GM18873 (cell line): ENCODE results near the gene ACVRL1.

ENCODE experiments used
- ATAC-seq: cut with Tn5 transposase; IDR thresholded peaks from one replicate; pipeline ENCODE4 v1.9.1; 2021; ENCODE audit warnings: mild to moderate bottlenecking, moderate library complexity, moderate number of reproducible peaks; ENCODE audit not compliant: unreplicated experiment, low FRiP score

Gene ACVRL1

DNA sequence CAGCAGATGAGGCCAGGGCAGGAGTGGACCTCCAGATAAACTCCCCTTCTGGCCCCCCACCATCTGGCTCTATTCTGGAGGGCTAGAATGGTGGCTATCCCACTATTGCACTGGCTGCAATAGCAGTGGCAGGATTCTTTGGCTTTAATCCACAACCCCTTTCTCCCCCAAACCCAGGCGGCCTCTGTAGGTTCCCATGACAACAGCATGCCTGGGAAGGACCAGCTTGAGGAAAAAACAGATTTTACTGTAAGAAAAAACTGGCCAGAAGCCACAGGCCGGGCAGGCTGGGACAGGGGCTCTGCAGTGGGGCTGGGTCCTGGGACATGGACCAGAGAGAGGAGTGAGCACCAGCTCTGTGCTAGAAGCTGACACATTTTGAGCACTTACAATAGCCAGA, 30.6 kb downstream of the ACVRL1 start:
- no peak for ATAC-seq

DNA sequence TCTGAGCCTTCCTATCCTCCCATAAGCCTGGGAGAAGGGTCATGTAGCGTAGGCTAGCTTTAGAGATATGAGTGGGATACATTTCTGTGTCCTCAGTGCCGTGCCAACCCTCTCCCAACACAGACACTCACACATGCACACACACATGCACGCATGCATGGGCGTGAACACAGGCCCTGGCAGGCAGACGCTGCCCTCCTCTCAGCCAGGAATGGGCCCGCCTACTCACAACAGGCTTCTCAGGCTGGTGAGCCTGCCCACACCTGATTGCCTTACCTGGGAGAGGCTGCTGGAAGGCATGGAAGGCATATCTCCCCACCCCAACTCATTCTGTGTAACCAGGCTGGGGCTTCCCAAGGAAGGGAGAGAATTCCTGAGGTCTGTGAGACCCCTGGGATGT, 31.4 kb downstream of the ACVRL1 start:
- no peak for ATAC-seq

DNA sequence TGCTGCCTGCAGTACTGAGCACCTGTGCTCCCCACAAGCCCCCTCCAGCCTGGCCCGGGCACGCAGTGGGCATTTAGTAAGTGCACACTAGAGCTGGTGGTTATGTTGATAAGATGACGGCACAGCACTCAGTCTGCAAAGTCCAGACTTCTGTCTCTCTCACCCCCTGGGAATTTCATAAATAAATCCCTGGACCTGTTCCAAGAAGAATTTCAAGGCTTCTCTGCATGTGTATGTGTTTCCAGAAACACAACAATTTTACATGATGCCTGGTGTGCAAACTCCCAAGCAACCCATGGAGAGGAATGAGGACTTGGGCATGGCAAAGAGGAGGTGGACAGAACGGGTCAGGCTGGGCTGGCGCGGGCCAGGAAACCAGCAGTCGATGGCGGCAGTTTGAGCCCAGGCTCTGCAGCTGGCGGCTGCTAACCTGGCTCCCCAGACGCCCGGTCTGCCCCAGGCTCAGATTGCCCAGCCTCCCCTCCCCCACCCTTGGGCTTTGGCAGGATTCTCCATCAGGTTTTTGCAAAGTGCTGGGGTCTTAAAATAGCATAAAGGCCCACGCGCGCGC, 33.8 kb downstream of the ACVRL1 start:
- ATAC-seq: no peak

DNA sequence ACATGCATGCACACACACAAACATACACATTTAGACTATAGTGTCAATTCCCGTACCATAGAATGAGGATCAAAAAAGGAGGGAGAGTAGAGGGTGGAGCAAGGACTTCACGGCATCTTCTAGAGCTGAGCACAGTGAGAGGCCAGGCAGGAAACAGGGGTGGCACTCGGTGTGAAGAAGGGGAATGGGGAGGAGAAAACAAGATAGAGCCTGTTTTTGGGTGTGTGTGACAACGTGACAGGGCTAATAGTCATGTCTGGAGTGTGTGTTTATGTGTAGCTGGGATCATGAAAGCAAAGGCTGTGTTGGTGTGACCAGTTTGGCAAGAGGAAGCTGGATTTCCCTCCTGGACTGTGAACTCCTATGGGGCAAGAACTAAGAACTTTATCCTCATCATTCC, 34.3 kb downstream of the ACVRL1 start:
- ATAC-seq: no peak

DNA sequence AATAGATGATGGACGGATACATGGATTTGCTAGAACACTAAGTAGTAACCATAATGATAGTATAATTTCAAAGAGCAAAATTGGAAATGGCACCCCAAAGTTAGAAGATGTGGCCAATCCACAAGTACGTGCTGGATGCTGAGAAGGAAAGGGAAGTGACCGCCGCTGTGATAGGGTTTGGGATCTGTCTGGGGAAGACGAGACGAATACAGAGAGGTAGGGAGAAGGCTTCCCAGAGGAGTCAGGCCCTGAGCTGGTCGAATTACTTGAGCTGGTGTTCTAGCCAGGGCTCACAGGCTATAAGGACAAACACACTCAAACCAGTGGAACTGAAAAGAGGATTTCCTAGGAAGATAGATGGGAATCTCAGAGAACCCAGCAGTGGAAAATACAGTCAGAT, 34.8 kb downstream of the ACVRL1 start:
- ATAC-seq: no peak

DNA sequence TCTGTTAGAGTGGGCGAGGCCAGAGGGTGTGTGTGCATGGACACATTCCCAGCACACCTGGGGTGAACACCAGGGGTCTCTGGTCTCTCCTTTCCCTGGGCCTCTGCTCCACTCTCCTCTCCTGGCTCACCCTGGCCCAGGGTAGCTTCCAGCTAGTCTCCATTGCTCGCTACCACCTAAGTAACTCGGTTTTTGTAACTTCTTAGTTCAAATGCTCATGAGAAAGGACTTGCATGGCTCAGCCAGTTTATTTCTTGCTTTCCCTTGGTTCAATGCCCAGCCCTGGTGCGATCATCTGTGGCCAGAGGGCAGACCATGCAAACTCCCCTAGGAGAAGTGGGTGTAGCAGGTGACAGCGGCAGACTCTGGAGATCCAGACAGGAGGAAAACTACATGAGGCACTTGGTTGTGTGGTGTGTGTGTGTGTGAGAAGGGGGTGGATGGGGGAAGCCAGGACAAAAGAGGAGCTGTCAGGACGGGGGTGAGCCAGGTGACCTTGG, 35.2 kb downstream of the ACVRL1 start:
- no peak for ATAC-seq

DNA sequence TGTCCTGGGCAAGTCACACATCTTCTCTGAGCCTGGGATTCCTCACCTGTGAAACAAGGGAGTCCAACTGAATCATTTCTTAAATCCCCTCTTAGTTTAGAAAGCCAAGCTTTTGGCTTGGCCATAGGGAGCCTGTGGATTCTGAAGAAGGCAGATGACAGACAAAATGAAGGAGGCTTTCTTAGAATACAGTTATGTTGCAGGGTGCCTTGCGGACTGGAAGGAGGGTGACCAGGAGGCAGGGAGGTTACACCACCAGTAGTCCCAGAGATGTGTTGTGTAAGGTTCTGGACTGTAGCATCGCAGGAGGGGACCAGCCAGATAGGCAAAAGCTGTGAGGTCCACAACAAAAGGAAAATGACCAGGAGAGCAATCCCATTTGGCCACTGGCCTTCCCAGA, 36.0 kb downstream of the ACVRL1 start:
- ATAC-seq: no peak

DNA sequence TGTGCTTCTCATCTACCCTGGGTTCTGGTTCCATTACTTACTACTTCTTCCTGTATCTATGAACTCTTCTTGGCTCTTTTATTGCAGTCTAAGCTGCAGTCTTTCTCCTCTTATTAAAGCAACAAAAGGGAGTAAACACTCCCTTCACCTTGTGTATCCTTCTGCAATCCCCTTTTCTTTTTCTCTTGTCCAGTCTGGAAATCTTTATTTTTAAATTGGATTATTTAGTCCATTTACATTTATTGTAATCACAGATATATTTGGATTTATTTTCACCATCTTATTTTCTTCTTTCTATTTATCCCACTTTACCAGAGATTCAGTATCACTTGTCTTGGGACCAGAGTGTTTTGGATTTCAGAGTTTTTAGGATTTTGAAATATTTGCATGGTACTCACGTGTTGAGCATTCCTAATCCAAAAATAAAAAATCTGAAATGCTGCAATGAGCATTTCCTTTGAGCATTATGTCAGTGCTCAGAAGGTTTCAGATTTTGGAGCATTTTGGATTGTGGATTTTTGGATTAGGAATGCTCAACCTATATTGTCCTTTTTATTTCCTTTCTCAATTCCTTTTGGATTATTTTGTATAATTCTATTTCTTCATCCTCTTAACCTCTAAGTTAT, 37.4 kb downstream of the ACVRL1 start:
- ATAC-seq: no peak

DNA sequence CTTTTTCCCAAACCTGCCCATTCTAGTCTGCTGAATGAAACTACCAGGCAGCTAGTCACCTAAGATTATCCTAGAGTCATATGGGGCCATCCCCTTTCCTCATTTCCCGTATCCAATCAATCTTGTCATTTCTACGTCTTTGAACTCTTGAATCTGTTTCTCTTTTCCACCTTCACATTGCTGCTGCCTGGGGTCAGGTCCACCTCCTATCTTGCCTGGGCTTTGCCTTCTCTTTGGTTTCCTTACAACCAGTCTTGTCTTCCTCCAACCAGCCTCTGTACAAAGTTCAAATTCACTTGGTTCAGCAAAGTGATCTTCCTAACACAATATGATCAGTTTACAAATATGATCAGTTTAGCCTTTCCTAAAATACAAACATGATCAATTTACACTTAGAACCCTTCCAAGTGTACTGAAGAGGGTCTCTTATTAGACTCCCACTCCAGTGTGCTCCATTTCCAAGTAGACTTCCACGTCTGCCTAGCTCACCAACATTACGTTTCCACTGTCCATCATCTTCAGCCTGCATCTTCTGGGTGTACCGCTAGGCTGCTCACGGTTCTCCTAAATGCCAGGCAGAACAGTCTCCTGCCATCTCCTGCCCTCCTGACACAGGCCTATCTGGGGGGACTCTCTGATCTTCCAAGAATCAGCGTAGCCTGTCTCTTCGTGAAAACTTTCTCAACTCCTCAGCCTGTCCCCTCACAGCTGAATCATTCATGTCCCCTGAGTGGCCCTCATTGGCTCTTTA, 40.1 kb downstream of the ACVRL1 start:
- ATAC-seq: no peak

DNA sequence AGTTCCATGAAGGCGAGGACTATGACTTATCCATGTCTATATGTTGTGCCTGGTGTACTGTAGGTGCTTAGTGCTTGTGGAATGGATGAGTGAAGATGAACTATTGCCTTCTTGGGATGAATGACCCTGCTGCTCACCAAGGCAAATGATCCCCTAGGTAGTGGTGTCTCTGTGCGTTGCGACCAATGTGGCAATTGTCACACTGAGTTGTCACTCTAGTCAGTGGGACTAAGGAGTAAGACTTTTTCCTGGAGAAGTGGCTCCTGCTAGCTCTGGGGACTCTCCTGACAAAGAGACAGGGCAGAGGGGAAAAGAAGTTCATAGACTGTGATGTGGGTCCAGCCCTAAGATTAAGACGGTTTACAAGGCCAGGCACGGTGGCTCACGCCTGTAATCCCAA, 40.8 kb downstream of the ACVRL1 start:
- ATAC-seq: no peak

DNA sequence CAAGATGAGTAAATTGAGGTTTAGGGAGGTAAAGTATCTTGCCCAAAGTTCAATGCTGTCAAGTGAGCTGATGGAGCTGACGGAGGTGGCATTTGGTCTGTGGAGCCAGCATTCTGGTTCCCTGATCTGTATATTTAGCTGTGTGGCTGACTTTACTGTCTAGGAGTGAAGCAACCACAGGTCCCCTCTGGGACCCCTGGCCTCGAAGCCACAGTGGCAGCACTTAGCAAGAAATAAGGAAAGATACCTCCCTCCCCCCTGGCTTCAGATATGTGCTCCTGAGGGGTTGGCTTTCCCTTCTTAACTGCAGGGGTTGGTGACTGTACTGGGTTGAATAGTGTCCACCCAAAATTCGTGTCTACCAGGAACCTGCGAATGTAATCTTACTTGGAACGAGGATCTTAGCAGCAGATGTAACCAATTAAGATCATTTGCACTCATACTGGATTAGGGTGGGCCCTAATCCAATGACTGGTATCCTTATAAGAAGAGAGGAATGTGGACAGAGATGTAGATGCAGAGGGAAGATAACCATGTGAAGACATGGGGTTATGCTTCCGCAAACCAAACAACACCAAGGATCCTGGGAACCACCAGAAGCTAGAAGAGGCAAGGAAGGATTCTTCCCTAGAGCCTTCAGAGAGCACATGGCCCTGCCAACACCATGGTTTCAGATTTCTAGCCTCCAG, 42.2 kb downstream of the ACVRL1 start:
- ATAC-seq: no peak

DNA sequence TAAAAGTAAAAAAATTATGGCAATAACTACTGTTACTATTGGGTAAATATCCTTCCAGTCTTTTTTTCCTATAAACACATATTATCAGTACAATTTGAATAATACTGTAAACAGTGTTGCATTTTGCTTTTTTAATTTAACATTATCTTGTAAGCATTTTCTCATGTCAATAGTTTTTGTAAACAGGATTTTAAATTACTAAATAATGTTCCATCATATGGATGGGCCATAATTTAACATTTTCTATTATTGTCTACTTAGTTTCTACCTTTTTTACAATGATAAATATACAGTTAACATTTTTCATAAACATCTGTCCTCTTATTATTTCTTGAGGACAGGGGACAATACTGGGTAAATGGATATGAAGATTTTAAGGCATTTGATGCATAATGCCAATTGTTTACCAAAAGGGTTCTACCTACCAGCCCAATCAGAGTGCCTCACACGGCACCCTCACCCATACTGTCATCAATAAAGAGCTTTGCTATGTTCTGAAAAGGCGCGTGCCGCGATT, 43.4 kb downstream of the ACVRL1 start:
- ATAC-seq: no peak

DNA sequence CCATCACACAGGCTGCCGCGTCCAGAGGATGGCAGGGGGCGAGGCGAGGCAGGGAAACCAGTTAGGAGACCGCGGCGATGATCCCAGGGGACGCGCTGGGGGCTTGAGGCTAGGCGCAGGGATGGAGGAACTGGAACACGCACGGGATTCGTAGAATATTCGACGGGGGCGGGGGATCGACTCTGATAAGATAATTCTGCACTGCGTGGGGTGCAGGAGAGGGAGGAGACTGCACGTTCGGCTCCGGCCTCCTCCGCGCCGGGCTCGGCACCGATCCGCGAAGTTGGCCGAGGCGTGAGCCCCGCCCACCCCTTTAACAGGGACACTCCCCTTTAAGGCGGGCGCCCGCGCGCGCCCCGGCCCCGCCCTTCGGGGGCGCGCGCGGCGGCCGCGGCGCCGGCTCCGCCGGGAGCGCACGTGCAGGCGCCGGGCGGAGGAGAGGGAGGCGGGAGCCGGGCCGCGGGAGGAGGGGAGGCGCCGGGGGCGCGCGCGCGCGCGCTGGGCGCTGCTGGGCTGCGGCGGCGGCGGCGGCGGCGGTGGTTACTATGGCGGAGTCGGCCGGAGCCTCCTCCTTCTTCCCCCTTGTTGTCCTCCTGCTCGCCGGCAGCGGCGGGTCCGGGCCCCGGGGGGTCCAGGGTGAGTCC, 44.0 kb downstream of the ACVRL1 start, which contains the start of gene ACVR1B:
ACVR1B (plus strand) TSS at position 501 of the 644 bp plus-strand sequence; CDS start at position 546, 45 bp downstream.
- no peak for ATAC-seq

DNA sequence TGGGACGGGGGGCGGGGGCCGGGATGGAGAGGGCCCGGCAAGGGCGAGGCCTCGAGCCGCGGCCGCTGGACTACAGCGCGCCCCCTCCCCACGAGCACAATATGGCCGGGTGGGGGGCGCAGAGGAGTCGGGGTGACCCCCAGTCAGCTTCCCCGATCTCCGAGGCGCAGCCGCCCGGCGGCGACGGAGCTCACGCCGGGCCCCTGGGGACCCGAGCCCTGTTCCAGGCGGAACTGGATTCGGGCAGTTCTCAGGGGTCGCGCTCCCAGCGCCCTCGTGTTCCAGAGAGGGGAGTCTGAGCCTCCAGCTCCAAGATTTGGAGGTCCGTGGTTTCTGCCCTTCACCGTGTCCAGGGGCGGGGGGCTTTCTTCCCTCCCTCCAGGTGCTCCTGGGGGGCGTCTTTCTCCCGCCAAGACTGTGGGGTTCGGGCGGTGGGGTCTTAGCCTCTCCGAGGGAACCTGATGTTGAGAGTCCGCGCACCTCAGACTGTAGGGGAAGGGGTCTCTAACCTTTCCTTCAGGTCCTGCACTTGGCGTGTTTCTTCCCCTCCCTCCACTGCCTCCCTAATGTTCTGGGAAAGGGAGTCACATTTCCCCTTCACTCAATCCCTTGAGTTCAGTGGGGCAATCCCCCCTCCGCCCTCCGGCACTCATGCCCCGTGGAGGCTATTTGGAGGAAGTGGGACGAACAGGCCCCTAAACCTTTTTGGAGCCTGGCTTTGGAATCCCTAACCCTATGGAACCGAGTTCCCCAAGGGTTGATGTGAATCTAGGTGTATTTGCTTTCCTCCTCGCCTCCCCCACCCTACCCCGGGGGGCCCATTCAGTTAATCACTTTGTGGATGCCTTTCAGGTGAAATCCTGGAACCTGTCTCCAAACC, 44.8 kb downstream of the ACVRL1 start:
- no peak for ATAC-seq

DNA sequence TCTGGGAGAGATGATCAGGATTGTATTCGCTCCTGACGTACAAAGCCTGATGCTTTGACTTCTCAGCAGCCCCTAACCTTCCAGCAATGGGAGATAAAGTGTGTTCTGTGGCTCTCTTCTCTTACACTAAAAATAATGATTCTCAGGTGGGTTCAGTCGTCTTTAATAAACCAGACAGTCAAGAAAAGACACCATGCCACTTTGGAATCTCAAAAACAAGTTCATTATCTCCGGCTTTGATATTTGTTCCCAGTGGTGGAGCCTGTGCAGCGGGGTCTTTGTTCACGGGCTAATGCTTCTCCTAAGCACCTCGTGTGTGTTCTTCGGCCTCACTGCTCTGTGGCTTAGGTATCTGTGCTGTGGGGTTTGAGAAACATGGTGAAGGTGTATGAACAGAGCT, 45.8 kb downstream of the ACVRL1 start:
- ATAC-seq: no peak

DNA sequence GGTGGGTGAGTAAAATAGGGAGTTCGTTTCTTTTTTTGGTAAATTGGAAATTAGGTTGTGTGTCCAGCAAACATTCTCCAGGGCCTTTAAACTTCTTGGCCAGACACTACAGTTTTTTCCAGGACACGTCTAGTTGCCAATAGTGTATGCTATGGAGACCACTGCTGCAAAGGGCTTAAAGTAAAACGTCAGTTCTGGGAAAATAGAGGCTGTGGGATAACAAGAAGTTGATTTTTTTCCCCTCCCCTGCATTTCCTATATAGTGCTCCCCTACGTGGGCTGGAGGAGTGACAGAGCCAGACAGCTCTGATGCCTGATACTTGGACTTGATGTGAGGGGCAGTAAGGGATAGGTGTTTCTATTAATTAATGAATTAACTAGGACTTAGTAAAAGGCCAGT, 46.6 kb downstream of the ACVRL1 start:
- ATAC-seq: no peak

DNA sequence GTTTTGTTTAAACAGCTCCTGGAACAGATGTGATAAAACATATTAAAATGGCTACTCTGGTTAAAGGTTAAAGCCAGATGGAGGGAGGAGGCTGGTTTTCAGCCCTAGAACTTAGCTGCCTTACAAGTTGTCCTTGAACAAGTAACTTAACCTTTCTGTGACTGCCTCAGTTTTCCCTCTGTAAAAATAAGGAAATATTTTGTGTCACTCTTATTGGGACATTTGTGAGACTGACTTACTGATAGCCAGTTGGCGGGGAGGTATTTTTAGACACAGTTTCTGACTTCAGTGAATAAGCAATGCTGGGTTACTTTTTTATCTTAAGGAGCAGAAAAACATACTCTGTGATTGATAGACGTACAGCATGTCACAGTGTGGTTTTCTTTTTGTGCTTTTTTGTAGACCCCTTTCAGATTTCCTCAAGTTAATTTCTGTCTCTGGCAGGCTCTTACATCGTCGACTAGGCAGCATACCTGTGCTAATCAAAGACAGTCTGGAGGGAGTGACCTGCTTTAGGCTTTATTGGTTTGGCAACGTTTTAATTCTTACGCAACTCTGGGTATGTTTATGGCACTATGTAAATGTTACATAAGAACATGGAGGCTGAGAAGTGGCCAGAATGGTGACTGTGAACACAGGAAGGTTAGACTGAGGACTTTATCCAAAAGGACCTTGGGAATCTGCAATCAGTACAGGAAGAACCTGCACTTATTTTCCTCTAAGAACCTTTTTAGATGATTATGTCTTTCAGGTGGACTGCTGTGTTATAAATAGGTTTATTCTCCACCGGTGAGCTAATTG, 47.5 kb downstream of the ACVRL1 start:
- no peak for ATAC-seq

DNA sequence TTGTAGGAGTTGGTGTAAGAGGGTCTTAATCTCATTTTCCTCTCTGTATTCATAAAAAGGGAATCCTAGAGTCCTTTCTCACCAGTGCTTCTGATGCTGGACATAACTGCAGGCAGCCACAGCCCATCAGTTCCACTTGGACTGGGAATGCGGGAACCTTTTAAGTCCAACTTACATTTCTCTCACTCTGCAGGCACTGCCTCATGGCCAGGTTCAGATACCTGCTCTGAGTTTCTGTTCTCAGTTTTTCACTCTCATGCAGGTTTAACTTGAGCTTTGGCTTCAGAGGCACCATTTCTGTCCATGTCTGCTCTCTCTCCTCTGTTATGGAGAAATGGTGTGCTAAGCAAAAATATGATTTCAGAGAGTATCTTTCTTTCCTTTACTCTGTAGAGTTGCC, 48.4 kb downstream of the ACVRL1 start:
- no peak for ATAC-seq

DNA sequence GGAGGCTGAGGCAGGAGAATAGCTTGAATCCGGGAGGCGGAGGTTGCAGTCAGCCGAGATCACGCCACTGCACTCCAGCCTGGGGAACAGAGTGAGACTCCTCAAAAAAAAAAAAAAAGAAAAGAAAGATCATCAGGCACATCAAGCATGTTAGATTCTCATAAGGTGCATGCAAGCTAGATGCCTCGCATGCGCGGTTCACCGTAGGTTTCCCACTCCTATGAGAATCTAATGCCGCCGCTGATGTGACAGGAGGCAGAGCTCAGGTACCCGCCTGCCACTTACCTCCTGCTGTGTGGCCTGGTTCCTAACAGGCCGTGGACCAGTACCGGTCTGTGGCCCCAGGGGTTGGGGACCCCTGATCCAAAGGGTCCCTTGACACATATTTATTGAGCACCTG, 51.2 kb downstream of the ACVRL1 start:
- no peak for ATAC-seq
